Muscle layer of colon (tissue), 2 donors: ENCODE data around the gene ENTPD8.
"Not testable (repeated sequence)": the region's sequence is repeated elsewhere in the genome, so short reads cannot be mapped to it uniquely, and the experiment has no call there.

Experiments
- H3K27ac ChIP-seq: one replicate; pipeline ENCODE4 v1.7.0; 2013; ENCODE audit warnings: low read depth, mild to moderate bottlenecking, low read length, moderate library complexity
- H3K27me3 ChIP-seq, 2 donors: one replicate each; pipeline ENCODE4 v1.7.0; 2013; ENCODE audit warnings: low read length in 2 of 2, mild to moderate bottlenecking in 2 of 2; ENCODE audit not compliant: insufficient read depth in 2 of 2, control insufficient read depth in 1 of 2
- H3K36me3 ChIP-seq: one replicate; pipeline ENCODE4 v1.7.0; 2013; ENCODE audit warnings: mild to moderate bottlenecking, low read length; ENCODE audit not compliant: insufficient read depth
- H3K4me1 ChIP-seq: one replicate; pipeline ENCODE4 v1.7.0; 2013; ENCODE audit warnings: mild to moderate bottlenecking, low read length; ENCODE audit not compliant: insufficient read depth
- H3K4me3 ChIP-seq, 2 donors: one replicate each; pipeline ENCODE4 v1.7.0; 2013; ENCODE audit warnings: low read length in 2 of 2, low read depth in 1 of 2, mild to moderate bottlenecking in 1 of 2, moderate library complexity in 1 of 2
- H3K9ac ChIP-seq: one replicate; pipeline ENCODE4 v1.7.0; 2013; ENCODE audit warnings: low read length
- H3K9me3 ChIP-seq: one replicate; pipeline ENCODE4 v1.7.0; 2013; ENCODE audit warnings: mild to moderate bottlenecking, low read length
- donor health status: abdominal sarcoma.
- donor health status: Adenocarcinoma of cecum.

Gene ENTPD8

GRCh38 chr9:137467896-137468295 is 26.7 kb upstream of the ENTPD8 start:
- no peak overlapping the region for H3K4me3 ChIP-seq
- no peaks in the 10 kb centered on the region for H3K9me3 ChIP-seq
- no peaks in the 10 kb centered on the region for H3K36me3 ChIP-seq
- H3K27me3 ChIP-seq: no peaks in the 10 kb centered on the region
- H3K27ac ChIP-seq: no peak overlapping the region
- no peak overlapping the region for H3K9ac ChIP-seq
- no peaks in the 10 kb centered on the region for H3K4me1 ChIP-seq

DNA sequence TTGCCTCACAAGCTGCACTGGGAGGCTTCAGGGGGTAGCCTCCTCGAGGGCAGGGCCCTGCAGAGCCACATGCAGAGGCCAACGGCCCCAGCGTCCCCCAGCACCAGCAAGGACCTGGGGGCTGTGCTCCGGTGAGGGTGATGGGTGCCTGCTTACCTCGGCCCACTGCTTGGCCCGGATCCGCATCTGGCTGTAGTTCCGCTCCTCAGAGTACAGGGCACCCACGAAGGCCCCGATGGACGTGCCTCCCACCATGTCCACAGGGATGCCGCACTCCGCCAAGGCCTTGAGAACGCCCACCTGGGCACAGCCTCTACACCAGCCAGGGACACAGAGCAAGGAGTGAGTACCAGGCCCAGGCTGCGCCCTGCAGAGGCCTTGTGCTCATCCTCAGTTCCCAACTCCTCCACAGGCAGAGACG is 26.0 kb upstream of the ENTPD8 start:
- Histone ChIP-seq H3K4me3 (no peak overlapping the region), H3K9me3 (no peaks in the 10 kb centered on the region)

DNA sequence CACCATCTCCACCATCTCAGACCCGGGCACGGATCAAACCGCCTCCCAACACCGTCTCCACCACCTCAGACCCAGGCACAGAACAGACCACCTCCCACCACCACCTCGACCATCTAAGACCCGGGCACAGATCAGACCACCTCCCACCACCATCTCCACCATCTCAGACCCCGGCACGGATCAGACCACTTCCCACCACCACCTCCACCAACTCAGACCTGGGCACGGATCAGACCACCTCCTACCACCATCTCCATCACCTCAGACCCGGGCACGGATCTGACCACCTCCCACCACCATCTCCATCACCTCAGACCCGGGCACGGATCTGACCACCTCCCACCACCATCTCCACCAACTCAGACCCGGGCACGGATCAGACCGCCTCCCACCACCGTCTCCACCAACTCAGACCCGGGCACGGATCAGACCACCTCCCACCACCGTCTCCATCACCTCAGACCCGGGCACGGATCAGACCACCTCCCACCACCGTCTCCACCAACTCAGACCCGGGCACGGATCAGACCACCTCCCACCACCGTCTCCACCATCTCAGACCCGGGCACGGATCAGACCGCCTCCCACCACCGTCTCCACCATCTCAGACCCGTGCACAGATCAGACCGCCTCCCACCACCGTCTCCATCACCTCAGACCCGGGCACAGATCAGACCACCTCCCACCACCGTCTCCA is 25.4 kb upstream of the ENTPD8 start:
- not testable (repeated sequence) for H3K27ac ChIP-seq, H3K4me3 ChIP-seq

More for the DNA sequence above, 26.0 kb upstream of the ENTPD8 start:
- Histone ChIP-seq H3K27ac (no peak overlapping the region), H3K27me3 (no peaks in the 10 kb centered on the region), H3K9ac (no peak overlapping the region), H3K4me1 (no peaks in the 10 kb centered on the region), H3K36me3 (no peaks in the 10 kb centered on the region)

GRCh38 chr9:137465720-137466388 is 24.7 kb upstream of the ENTPD8 start:
- Histone ChIP-seq H3K4me1 (no peaks in the 10 kb centered on the region), H3K4me3 (no peak overlapping the region), H3K9me3 (no peaks in the 10 kb centered on the region), H3K27me3 (peaks cover 0 to 4% of the 10 kb centered on the region in 2 donors), H3K36me3 (no peaks in the 10 kb centered on the region), H3K9ac (no peak overlapping the region), H3K27ac (no peak overlapping the region)

More for the DNA sequence above, 25.4 kb upstream of the ENTPD8 start:
- H3K9ac ChIP-seq, H3K27me3 ChIP-seq, H3K36me3 ChIP-seq, H3K4me1 ChIP-seq, H3K9me3 ChIP-seq: not testable (repeated sequence)

DNA sequence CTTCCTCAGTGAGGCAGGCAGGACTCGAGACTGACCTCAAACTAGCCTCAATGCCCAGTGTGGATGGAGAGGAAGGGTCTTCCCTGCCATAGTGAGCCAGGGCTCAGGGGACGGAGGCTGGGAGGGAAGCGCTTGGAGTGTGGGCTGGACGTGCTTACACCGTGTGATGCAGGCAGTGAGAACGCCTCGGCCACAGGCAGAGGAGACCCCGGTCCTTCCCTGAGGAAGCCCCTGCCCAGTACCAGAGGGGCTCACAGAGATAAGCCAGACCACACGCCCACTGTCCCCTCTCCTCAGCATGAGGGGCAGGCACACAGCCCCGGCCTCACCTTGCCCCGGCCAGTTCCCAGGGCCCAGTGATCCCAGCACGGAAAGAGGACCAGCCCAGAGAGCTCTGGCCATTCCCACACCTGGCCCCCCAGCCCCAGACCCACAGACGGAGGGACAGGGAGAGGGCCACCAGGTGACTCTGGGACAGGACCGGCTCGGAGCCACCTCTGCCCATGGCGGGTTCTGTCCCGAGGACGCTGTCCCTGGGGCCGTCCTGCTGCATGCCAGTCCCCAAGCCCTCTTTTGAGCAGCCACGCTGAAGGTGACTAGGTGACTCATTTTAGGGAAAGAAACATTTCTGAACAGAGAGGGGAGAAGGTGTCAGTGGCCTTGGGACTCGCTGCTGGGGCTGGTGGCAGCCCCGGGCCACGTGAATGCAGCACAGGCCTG is 24.0 kb upstream of the ENTPD8 start:
- Histone ChIP-seq H3K4me1 (no peaks in the 10 kb centered on the region), H3K27ac (no peak overlapping the region), H3K9ac (no peak overlapping the region), H3K4me3 (no peak overlapping the region), H3K9me3 (no peaks in the 10 kb centered on the region), H3K27me3 (peaks cover 0 to 4% of the 10 kb centered on the region in 2 donors), H3K36me3 (no peaks in the 10 kb centered on the region)

GRCh38 chr9:137464291-137464999 is 23.3 kb upstream of the ENTPD8 start:
- H3K9me3 ChIP-seq: no peaks in the 10 kb centered on the region
- H3K27me3 ChIP-seq: peaks cover 0 to 4% of the 10 kb centered on the region in 2 donors
- no peak overlapping the region for H3K4me3 ChIP-seq
- H3K27ac ChIP-seq: no peak overlapping the region
- H3K9ac ChIP-seq: no peak overlapping the region
- peaks cover 5% of the 10 kb centered on the region for H3K4me1 ChIP-seq
- no peaks in the 10 kb centered on the region for H3K36me3 ChIP-seq

DNA sequence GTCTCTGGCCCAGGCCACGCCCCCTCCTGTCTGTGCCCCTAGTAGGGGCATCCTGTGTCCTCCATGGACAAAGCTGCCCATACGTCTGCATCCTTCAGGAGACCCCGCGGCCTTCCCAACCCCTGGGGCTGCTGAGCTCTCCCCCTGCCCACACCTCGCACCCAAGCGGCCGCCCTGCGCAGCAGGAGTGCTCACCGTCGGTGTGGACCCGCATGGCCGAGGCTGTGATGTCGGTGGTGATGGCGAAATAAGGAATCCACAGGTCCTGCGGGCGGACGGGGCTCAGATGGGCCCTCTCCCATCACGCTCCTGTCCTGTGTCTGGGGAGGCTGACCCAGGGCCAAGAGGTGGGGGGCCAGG is 22.8 kb upstream of the ENTPD8 start:
- no peaks in the 10 kb centered on the region for H3K36me3 ChIP-seq
- H3K27me3 ChIP-seq: peaks cover 0 to 4% of the 10 kb centered on the region in 2 donors
- H3K4me3 ChIP-seq: no peak overlapping the region
- no peak overlapping the region for H3K27ac ChIP-seq
- H3K9me3 ChIP-seq: no peaks in the 10 kb centered on the region
- peaks cover 6% of the 10 kb centered on the region for H3K4me1 ChIP-seq
- no peak overlapping the region for H3K9ac ChIP-seq

GRCh38 chr9:137462986-137463930 is 22.1 kb upstream of the ENTPD8 start:
- no peak overlapping the region for H3K9ac ChIP-seq
- no peak overlapping the region for H3K27ac ChIP-seq
- H3K4me3 ChIP-seq: no peak overlapping the region
- H3K4me1 ChIP-seq: peaks cover 6% of the 10 kb centered on the region
- no peaks in the 10 kb centered on the region for H3K9me3 ChIP-seq
- H3K36me3 ChIP-seq: no peaks in the 10 kb centered on the region
- peaks cover 0 to 4% of the 10 kb centered on the region in 2 donors for H3K27me3 ChIP-seq

GRCh38 chr9:137462396-137462985 is 21.3 kb upstream of the ENTPD8 start:
- H3K9me3 ChIP-seq: no peaks in the 10 kb centered on the region
- H3K27ac ChIP-seq: no peak overlapping the region
- peaks cover 0 to 4% of the 10 kb centered on the region in 2 donors for H3K27me3 ChIP-seq
- H3K36me3 ChIP-seq: no peaks in the 10 kb centered on the region
- H3K4me1 ChIP-seq: peaks cover 6% of the 10 kb centered on the region
- H3K4me3 ChIP-seq: no peak overlapping the region
- no peak overlapping the region for H3K9ac ChIP-seq

GRCh38 chr9:137461663-137462395 is 20.7 kb upstream of the ENTPD8 start:
- no peak overlapping the region for H3K27ac ChIP-seq
- no peak overlapping the region for H3K4me3 ChIP-seq
- H3K9ac ChIP-seq: no peak overlapping the region
- H3K9me3 ChIP-seq: no peaks in the 10 kb centered on the region
- H3K4me1 ChIP-seq: peaks cover 6% of the 10 kb centered on the region
- H3K36me3 ChIP-seq: peaks cover 4% of the 10 kb centered on the region
- H3K27me3 ChIP-seq: peaks cover 0 to 4% of the 10 kb centered on the region in 2 donors
